ENCODE data around the gene ACMSD.

- TF ChIP-seq CTCF (IDR thresholded peaks at IDR 0.05; ENCODE audit: insufficient read depth, low read length) (no peak), REST (IDR thresholded peaks at IDR 0.05; ENCODE audit: insufficient replicate concordance, low read depth) (no peak), POLR2AphosphoS5 (IDR thresholded peaks at IDR 0.05; ENCODE audit: low read depth) (no peak), GABPA (IDR thresholded peaks at IDR 0.05; ENCODE audit: low read depth) (no peak)
Observed at GRCh38 chr2:134858245-134858644, 19.8 kb downstream of the ACMSD start.

All from HL-60 (cell line).